Nephron progenitor cell (in vitro differentiated cells): ENCODE results near the gene DSCAM.

Experiments
- DNase-seq: peaks from one replicate; pipeline ENCODE4 v3.0.0; 2021
- H3K27ac Mint-ChIP-seq: 2 replicates; pipeline ENCODE4 v1.8.0; 2021; ENCODE audit warnings: mild to moderate bottlenecking, moderate library complexity, mixed read lengths
- H3K27me3 Mint-ChIP-seq: 2 replicates; pipeline ENCODE4 v1.8.0; 2021; ENCODE audit warnings: mild to moderate bottlenecking, low read depth, mixed read lengths; ENCODE audit not compliant: poor library complexity
- H3K36me3 Mint-ChIP-seq: 2 replicates; pipeline ENCODE4 v1.8.0; 2021; ENCODE audit warnings: low read depth, mixed read lengths
- H3K4me1 Mint-ChIP-seq: 2 replicates; pipeline ENCODE4 v1.8.0; 2021; ENCODE audit warnings: mixed read lengths
- H3K4me3 Mint-ChIP-seq: 2 replicates; pipeline ENCODE4 v1.8.0; 2021; ENCODE audit warnings: mild to moderate bottlenecking, moderate library complexity, mixed read lengths
- H3K9me3 Mint-ChIP-seq: 2 replicates; pipeline ENCODE4 v1.8.0; 2021; ENCODE audit warnings: mild to moderate bottlenecking, moderate library complexity, mixed read lengths
- CTCF ChIP-seq: fragments of 200-600 bp; sonication (generic); IDR thresholded peaks from 2 replicates; pipeline ENCODE4 v1.5.0; 2021; ENCODE audit warnings: antibody characterized with exemption

DSCAM gene

GRCh38 chr21:40194185-40194980 lies 652.6 kb downstream of the DSCAM start:
- Mint-ChIP-seq H3K27me3 (peaks cover 7% of the 10 kb centered on the region), H3K9me3 (peaks cover 20% of the 10 kb centered on the region), H3K4me3 (no peak overlapping the region), H3K27ac (no peak overlapping the region), H3K36me3 (peaks cover 5% of the 10 kb centered on the region), H3K4me1 (no peaks in the 10 kb centered on the region)
- TF ChIP-seq CTCF, result no peak
- no peak for DNase-seq

DNA sequence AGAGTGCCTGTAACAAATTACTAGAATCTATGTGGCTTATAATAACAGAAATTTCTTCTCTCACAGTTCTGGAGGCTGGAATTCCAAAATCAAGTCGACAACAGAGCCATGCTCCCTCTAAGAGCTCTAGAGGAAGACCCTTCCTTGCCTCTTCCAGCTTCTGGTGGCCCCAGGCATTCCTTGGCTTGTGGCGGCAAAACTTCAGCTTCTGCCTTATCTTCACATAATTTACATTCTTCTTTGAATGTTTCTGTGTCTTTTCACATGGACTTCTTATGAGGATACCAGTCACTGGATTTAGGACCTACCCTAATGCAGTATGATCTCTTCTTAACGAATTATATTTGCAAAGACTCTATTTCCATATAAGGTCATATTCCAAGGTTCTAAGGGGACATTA lies 655.3 kb downstream of the DSCAM start:
- TF ChIP-seq CTCF, result no peak
- no peak overlapping the region for H3K4me3 Mint-ChIP-seq
- peaks cover 5% of the 10 kb centered on the region for H3K36me3 Mint-ChIP-seq
- DNase-seq, result no peak
- H3K9me3 Mint-ChIP-seq, result peaks cover 30% of the 10 kb centered on the region
- no peaks in the 10 kb centered on the region for H3K4me1 Mint-ChIP-seq
- no peak overlapping the region for H3K27ac Mint-ChIP-seq
- H3K27me3 Mint-ChIP-seq, result peaks cover 10% of the 10 kb centered on the region

- H3K36me3 Mint-ChIP-seq, result peaks cover 5% of the 10 kb centered on the region
- H3K4me1 Mint-ChIP-seq, result no peaks in the 10 kb centered on the region
- H3K27ac Mint-ChIP-seq, result no peak overlapping the region
- H3K9me3 Mint-ChIP-seq, result peaks cover 30% of the 10 kb centered on the region
- TF ChIP-seq CTCF, result no peak
- H3K4me3 Mint-ChIP-seq, result no peak overlapping the region
- no peak for DNase-seq
- H3K27me3 Mint-ChIP-seq, result peaks cover 10% of the 10 kb centered on the region
Measured at GRCh38 chr21:40191196-40191595, 655.8 kb downstream of the DSCAM start.

- Mint-ChIP-seq H3K4me3 (no peak overlapping the region), H3K4me1 (peaks cover 4% of the 10 kb centered on the region), H3K9me3 (peaks cover 37% of the 10 kb centered on the region), H3K36me3 (peaks cover 5% of the 10 kb centered on the region), H3K27me3 (peaks cover 10% of the 10 kb centered on the region), H3K27ac (no peak overlapping the region)
- TF ChIP-seq CTCF, result no peak
- DNase-seq, result no peak
Measured at GRCh38 chr21:40187946-40188654, 658.9 kb downstream of the DSCAM start.

DNA sequence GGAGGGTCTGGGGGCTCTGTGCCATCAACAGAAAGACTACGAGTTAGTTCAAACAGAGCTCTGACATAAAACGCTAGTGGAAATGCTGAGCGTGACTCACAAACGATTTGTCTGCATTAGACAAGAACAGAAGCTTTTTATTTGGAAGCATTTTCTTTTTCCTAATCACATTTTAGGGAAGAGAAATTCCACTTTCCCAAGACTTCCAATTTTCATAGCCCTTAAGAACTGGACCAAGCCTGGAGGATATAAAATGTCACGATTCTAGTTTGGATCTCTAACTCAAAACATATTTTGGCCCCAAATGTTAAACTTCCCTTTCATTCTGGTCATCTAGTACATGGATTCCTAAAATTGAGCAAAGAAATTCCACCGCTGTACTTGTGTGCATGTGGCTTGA lies 659.7 kb downstream of the DSCAM start:
- peaks cover 8% of the 10 kb centered on the region for H3K27me3 Mint-ChIP-seq
- peaks cover 5% of the 10 kb centered on the region for H3K36me3 Mint-ChIP-seq
- H3K9me3 Mint-ChIP-seq, result peaks cover 39% of the 10 kb centered on the region
- H3K27ac Mint-ChIP-seq, result no peak overlapping the region
- H3K4me1 Mint-ChIP-seq, result peaks cover 4% of the 10 kb centered on the region
- H3K4me3 Mint-ChIP-seq, result no peak overlapping the region
- DNase-seq, result no peak
- TF ChIP-seq CTCF, result no peak
